NCI-H460 (cell line): Measurements from ENCODE around the gene MLLT3. TPM values are rescaled to one million over a fixed set of nuclear protein-coding genes. Genes with fewer than 3 reads are reported as not detected.

Experiments used
- DNase-seq: peaks from one replicate; pipeline ENCODE4 v3.0.0-alpha.2; 2016; ENCODE audit warnings: low read depth; ENCODE audit errors: extremely low read depth
- total RNA-seq: library from RNA; depleted of rRNA; stranded (reverse); fragments of >200 nt; shearing (Covaris generic); gene quantifications from 2 replicates; pipeline ENCODE4 v1.2.3, GENCODE V29; 2014

Gene MLLT3
- total RNA-seq, 1 experiment from 2014 or later = 15.4 TPM

GRCh38 chr9:20395651-20396050 is 226.6 kb downstream of the MLLT3 start:
- DNase-seq = no peak

GRCh38 chr9:20394969-20395368 is 227.3 kb downstream of the MLLT3 start:
- DNase-seq = no peak

GRCh38 chr9:20391208-20391607 is 231.1 kb downstream of the MLLT3 start:
- DNase-seq = no peak

- no peak for DNase-seq
These were observed 231.9 kb downstream of the MLLT3 start for GRCh38 chr9:20390400-20390799.

- no peak for DNase-seq
These were observed 235.2 kb downstream of the MLLT3 start for GRCh38 chr9:20387062-20387461.

GRCh38 chr9:20384642-20385041 is 237.7 kb downstream of the MLLT3 start:
- DNase-seq = no peak

- DNase-seq = no peak
These were observed 239.7 kb downstream of the MLLT3 start for GRCh38 chr9:20382460-20383071.

GRCh38 chr9:20380546-20380945 is 241.8 kb downstream of the MLLT3 start:
- no peak for DNase-seq

- no peak for DNase-seq
These were observed 242.5 kb downstream of the MLLT3 start for GRCh38 chr9:20379804-20380225.

GRCh38 chr9:20378851-20379250 is 243.4 kb downstream of the MLLT3 start:
- DNase-seq = no peak

GRCh38 chr9:20377790-20378189 is 244.5 kb downstream of the MLLT3 start:
- no peak for DNase-seq

GRCh38 chr9:20376731-20377375 is 245.4 kb downstream of the MLLT3 start:
- DNase-seq = no peak

- DNase-seq = no peak
These were observed 246.3 kb downstream of the MLLT3 start for GRCh38 chr9:20376042-20376441.

GRCh38 chr9:20373263-20373662 is 249.0 kb downstream of the MLLT3 start:
- no peak for DNase-seq

- DNase-seq = no peak
These were observed 252.9 kb downstream of the MLLT3 start for GRCh38 chr9:20369391-20369790.

GRCh38 chr9:20367855-20368254 is 254.4 kb downstream of the MLLT3 start:
- DNase-seq = no peak

- no peak for DNase-seq
These were observed 257.3 kb downstream of the MLLT3 start for GRCh38 chr9:20364959-20365358.

- DNase-seq = no peak
These were observed 259.1 kb downstream of the MLLT3 start for GRCh38 chr9:20363233-20363632.

- no peak for DNase-seq
These were observed 260.4 kb downstream of the MLLT3 start for GRCh38 chr9:20361656-20362570.

- DNase-seq = no peak
These were observed 261.1 kb downstream of the MLLT3 start for GRCh38 chr9:20361229-20361628.

GRCh38 chr9:20358207-20358606 is 264.1 kb downstream of the MLLT3 start:
- DNase-seq = no peak

- no peak for DNase-seq
These were observed 265.3 kb downstream of the MLLT3 start for GRCh38 chr9:20357037-20357432.
